Stimulated activated CD4-positive, alpha-beta T cell treated with anti-CD3 and anti-CD28 coated beads, Interleukin-15, amount 100 ng/mL, for 48 hours (primary cell): ENCODE results near the gene TAF1B.

ENCODE experiments used
- DNase-seq, 2 donors: peaks; one replicate each; pipeline ENCODE4 v3.0.0-alpha.2; 2020; ENCODE audit warnings: low read depth in 2 of 2

The TAF1B gene

DNA sequence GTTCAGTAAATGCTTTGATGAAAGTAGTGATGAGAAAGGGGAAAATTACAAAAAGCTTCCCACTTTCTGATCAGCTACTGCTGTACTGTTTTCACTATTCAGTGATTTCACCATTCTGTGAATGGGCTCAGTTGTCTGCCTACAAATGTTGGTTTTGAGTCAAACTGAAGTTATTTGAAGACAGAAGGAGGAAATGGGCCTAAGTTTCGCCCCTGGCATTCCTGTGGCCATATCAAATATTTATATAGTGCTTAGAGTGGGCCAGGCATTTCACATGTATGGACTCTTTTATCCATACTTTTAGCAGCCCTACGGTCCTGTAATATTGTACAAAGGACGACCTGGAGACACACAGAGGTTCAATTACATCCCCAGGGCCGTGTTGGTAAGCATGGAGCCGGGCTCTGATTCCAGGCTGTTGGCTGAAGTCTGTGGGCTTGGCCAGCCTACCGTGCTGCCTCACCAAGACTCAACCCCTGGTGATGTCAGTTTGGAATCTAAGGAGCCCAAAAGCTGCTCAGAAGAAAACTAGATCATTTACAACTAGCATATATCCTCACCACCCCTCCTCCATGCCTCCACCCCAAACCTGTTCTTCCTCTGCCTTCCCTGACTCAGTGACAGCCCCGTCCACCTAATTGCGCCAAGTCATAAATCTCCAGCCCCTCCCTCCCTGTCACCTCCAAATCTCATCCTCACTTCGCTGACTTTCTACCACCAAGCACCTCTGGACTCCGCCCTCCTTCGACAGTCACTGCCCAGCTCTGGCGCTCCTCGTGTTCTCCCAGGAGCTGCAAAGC is 98.1 kb downstream of the TAF1B start:
- DNase-seq: no peak

DNA sequence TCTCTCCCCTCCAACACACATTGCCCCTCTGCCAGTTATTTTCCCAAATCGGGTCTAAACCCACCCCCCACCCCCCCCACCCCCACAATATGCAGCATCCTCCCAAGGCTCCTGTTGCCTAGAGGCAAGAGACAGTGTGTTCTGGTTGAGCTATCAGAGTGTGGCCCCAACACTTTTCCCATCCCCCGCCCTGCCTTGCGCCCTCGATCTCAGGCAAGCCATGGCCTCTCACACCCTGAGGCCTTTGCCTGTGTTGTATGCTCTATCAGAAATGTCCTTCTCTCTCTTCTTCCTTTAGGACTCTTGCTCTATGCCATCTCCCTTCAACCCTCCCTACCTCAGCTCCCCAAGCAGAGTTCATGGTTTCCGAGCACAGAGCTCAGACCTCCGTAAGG is 98.7 kb downstream of the TAF1B start:
- no peak for DNase-seq

DNA sequence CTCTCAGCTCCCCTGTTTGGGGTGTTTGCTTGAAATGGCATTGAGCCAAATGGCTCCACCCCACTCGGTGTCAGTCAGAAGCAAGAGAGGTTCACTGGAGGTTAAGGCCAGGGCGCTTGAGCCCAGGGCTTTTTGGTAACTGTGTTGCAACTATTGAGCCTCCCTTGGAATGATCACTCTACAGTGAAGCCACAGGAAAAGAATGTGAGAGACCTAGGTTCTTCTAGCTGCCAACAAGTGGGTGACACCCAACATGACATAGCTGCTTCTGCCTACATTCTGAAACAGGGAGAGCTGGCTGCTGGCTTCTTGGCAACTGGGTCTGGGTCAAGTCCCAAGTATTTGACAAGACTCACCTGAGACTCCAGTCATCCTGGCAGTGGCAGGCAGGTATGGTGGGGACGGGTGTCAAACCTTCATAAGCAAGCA is 101.1 kb downstream of the TAF1B start:
- no peak for DNase-seq

DNA sequence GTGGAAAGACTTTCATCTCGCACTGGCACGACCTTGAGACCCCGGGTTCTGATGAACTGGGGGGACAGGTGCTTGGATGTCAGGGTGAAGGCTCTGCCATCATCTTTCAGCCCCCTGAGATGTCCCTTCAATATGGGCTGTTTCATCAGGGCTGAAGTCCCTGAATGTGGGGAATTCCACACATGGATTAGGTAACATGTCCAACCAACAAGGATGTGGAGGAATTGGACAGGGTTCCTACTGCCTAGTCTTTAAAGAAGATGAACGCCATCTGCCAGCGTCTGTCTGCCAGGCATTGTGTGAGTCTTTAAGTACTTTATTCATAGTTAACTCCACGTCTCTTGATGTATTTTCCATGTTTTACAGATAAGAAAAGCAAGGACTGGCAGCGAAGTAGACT is 102.3 kb downstream of the TAF1B start:
- DNase-seq: no peak

DNA sequence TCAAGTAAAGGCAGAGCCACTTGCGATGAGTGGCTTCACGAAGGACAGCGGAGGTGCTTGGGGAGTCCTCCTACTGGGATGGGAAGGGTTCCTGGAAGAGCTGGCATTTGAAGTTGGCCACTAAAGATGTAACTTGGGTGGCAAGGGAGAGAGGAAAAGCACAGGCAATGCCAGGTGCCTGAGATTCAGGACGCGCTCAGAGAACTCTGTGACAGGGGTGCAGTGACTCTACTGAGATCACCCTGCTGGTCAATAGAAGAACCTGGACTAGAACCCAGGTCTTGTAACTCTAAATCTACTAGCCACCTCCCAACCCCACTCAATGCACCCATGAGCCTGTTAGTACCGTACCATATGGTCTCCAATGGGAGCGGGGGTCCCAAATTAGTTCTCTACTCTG is 102.8 kb downstream of the TAF1B start:
- DNase-seq: no peak

DNA sequence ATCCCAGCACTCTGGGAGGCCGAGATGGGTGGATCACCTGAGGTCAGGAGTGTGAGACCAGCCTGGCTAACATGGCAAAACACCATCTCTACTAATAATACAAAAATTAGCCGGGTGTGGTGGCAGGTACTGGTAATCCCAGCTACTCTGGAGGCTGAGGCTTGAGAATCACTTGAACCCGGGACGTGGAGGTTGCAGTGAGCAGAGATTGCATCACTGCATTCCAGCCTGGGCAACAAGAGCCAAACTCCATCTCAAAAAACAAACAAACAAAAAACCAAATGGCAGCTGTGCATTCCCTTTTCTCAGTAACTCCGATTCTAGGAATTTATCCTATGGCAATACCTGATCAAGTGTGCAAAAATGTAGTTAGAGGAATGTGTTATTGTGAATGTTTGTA is 103.5 kb downstream of the TAF1B start:
- DNase-seq: no peak

DNA sequence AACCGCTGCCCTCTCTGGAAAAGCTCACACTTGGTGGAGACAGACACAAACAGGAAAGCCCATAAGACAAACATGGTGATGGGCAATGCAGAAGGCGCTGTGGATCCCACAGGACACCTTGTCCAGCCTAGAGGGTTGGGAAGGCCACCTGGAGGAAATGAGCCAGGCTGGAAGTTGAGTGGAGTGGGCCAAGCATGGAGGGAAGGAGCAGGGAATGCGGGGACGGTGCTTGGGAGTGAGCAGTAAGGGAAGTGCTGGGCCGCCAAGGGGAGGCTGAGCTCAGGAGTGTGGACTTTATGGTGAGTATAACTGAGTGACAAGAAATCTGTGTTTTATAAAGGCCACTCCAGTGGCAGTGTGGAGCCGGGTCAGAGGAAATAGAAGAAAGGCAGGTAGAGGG is 105.4 kb downstream of the TAF1B start:
- DNase-seq: no peak

DNA sequence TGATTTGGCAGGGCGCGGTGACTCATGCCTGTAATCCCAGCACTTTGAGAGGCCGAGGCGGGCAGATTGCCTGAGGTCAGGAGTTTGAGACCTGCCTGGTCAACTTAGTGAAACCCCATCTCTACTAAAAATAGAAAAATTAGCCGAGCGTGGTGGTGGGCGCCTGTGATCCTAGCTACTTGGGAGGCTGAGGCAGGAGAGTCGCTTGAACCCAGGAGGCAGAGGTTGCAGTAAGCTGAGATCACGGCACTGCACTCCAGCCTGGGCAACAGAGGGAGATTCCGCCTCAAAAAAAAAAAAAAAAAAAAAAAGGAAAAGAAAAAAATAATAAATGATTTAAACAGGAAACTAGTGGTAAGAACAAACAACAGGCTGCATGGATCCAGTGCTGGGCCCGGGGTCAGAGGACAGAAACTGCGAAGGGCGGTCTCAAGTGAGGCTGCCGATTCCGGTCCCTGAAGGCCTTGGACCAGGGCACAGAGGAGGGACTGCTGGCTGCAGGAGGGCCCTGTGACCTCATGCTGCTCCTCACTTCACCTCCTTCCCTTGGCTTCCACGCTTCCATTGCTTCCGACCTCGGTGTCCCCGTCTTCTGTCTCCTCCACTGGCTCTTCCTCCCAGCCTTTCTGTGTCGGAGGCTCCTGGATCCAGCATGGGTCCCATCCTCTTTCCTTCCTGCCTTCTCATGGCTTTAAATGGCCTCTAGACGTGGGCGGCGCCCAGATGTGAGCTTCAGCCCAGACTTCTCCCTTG is 106.1 kb downstream of the TAF1B start:
- no peak for DNase-seq

DNA sequence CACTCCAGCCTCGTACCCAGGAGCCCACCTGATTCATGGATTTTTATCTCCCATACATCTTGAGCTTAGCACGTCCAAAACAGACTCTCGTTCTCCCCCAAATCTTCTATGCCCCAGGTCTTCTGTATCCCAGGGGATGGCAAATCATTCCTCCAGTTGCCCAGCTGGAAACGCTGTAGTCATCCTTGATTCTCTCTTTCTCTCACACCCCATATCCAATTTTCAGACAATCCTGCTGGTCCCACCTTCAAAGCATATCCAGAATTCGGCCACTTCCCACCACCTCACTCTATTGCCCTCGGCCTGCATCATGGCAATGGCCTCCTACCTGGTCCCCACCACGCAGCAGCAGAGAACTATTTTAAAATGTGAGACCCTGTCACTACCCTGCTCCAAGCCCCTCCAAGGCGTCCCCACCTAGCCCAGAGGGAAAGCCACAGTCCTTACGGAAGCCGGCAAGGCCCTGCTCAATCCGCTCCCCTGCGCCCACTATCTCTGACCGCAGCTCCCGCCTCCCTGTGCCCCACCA is 106.8 kb downstream of the TAF1B start:
- no peak for DNase-seq

DNA sequence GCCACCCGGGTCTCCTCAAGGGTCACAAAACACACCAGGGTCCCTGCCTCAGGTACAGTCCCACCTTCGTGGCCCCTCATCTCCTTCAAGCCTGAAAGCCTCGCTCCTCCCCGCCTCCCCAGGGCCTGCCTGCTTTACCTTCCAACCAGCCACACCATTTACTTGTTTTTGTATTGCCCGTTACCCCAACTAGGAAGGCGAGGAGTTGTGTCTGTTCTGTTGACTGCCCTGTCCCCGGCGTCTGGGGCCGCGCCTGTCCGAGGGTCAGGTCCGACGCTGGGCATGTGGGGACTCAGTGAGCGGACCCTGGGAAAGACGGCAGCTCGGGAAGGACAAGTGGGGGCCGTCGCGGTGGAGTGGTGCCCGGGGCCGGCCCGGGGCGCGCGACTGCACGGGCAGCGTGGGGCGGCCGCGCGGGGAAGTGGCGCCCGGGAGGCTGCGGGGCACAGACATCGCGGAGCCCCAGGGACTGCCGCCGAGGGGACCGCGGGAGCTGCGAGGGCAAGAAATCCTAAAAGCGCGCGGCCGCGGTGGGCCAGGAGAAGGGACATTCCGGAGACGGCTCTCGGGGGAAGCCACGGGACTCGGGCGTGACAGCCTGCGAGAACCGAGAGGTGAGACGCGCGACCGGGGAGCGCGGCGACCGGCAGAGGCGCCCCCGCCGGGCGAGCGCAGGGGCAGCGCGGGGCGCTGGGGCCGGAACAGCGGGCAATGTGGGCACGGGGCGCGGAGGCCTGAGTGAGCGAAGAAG is 107.4 kb downstream of the TAF1B start:
- DNase-seq: no peak

DNA sequence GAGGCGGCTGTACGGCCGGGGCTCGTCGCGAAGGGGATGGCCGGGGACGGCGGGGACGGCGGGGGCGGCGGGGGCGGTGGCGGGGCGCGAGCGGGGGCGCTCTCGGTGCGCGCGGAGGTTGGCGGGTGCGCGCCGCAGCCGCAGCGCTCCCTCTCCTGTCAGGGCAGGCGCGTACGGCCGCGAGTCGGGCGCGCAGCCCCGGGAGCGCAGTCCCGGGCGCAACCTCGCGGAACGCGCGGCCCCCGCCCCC is 107.9 kb downstream of the TAF1B start:
- DNase-seq: no peak

DNA sequence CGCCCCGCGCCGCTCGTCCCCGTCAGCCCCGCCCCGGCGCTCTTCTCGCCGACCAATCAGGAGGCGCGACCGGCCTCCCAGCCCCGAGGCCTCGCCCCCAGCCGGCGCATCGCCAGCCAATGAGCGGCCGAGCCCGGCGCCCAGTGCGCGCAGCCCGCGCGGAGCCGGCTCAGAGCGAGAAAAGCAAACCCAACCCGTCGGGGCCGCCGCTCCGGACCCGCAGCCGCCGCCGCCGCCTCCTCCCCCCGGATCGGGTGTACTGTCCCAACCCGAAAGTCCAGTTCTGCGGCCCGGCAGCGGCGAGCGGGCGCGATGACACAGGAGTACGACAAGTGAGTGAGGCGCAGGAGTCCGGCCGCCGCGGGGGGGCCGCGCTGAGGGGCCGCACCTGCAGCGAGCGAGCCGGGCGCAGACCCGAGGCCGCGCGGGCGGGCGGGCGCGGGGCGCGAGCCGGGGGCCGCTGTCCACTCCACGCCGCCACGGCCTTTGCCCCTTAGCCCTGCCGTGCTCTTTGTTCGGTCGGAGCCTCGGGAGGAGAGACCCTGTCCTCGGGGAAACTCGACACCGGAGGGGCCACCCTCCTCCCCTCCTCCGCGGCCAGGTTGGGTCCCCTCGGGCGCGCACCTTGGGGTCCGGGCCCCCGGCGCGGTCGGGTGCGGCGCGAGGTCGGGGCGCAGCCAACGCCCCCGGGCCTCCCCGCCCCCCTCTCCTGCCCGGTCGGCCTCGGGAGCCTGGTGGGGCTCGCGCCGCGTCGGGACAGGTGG is 108.4 kb downstream of the TAF1B start, which contains the start of gene GRHL1:
GRHL1 (plus strand) TSS at position 172 of the 764 bp plus-strand sequence; CDS start at position 313, 141 bp downstream.
- DNase-seq: peak; percentile 75 to 88

DNA sequence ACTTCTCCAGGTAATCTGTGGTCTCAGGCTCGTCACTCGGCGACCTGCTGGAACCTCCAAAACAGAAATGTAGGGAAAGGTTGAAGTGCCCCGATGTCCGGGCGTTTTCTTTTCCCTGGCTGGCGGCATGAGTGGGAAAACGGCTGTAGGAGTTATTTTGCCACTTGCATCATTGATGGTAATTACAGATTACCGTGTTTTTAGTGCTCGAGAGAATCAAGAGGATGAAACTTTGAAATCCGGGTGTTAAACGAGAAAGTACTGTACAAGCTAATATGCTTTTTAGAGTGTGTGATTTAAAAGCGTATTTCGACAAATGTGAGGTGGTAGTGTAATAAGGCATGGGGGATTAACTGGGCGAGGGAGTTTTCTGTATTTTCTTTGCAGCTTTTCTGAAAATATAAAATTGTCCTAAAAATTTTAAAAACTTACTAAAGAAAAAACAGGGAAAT is 109.0 kb downstream of the TAF1B start:
- DNase-seq: no peak

DNA sequence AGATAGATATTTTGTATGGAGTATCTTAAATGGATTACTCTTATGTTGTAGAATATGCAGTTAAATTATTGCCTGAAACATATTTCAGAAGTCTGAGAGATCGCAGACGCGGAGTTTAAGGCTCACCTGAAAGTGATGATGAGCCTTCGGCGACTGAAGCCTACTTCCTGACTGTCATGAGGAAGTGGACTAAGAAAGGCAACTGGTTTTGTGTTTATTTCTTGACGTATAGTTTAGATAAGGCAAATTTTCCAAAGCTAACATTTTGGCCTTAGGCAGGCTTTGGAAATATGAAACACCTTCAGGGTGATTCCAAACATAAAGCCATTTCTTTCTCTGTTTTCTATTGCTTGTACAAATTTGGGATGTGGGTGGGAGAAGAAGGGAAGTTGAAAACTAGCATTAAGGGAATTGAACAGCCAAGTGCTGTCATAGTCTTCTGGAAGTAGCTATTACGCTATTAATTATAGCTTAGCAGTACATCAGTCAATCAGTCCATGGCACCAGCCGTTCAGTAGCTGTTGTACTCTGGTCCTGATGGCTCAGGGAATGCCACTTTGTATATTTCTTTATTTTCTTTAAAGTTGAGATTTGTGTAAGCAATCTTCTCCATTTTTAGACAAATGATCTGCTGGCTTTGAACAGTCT is 109.7 kb downstream of the TAF1B start:
- no peak for DNase-seq

DNA sequence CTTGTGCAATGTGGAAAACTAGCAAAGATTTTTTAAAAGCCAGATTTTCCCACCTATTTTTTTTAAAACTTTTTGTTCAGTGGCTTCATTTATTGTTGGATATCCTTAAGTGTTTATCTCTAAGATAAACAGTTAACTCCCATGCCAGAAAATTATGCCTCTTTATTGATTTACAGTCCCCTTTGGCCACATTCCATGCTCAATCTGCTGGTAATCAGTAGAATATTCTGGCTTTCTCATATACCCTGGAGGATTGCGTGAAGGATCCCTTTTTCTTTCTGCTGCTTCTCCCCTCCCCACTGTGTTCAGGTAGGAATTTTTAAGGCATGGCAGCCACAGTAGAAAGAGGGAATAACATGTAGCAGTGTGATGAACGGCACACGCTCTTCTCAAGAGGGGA is 110.9 kb downstream of the TAF1B start:
- DNase-seq: no peak

DNA sequence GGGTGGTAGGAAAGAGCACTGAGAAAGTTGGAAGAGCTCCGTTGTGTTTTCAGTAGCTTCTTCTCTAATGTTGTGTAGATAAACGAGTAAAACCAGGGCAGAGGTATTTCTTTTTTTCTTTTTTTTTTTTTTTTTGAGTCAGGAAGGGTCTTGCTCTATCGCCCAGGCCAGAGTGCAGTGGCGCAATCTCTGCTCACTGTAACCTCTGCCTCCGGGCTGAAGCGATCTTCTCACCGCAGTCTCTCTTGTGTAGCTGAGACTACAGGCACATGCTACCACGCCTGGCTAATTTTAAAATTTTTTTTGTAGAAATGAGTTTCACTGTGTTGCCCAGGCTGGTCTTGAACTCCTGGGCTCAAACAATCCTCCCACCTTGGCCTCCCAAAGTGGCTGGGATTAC is 114.8 kb downstream of the TAF1B start:
- DNase-seq: no peak

DNA sequence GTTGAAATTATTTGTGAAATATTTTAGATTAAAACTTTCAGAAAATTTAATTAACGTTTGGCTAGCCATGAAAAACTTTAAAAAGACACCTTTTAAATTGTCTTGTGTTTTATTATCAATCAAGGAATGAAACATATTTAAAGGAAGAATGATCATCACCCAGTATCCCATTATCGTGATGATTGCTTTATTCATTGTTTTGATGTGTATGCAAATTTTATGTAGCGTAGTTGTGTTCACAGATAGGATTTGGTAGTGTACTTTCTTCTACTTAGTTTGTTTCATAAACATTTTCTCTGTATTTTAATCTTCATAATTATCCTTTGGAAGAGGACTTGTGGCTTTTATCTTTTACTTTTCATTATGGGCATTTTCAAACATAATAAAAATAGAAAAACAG is 116.0 kb downstream of the TAF1B start:
- DNase-seq: no peak

DNA sequence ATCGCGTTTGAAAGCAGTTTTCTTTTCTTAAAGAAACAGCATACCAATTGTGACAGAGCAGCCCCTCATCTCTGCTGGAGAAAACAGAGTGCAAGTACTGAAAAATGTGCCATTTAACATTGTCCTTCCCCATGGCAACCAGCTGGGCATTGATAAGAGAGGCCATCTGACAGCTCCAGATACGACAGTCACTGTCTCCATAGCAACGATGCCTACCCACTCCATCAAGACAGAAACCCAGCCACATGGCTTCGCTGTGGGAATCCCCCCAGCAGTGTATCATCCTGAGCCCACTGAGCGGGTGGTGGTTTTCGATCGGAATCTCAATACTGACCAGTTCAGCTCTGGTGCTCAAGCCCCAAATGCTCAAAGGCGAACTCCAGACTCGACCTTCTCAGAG is 117.7 kb downstream of the TAF1B start:
- DNase-seq: no peak

DNA sequence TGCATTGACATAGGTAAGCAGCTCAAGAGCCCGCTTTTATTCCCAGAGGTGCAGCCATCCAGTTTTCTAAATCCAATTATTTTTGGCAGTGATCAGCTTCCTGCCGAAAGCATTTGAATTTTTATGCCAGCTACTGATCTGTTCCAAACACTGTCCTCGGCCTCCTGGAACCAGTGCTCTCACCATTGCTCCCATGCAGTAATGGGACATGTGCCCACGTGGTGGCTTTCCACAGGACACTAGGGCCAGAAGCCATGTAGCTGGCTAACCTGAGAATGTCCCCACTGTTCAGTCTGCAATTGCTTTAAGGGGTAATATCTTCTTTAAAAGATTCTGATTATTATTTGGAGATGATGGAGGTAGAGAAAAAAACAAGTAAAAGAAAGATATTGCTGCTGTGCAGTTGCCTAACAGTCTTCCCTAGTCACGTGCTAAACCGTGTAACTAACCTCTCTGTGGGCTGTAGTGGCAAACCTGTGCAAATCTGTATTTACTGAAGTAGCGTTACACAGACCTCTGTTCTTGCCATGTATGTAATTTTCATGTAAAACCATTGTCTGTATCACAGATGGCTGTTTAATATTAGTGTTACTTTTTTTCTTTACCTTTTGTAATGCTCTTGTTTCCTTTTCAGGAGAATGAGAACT is 121.2 kb downstream of the TAF1B start:
- no peak for DNase-seq

DNA sequence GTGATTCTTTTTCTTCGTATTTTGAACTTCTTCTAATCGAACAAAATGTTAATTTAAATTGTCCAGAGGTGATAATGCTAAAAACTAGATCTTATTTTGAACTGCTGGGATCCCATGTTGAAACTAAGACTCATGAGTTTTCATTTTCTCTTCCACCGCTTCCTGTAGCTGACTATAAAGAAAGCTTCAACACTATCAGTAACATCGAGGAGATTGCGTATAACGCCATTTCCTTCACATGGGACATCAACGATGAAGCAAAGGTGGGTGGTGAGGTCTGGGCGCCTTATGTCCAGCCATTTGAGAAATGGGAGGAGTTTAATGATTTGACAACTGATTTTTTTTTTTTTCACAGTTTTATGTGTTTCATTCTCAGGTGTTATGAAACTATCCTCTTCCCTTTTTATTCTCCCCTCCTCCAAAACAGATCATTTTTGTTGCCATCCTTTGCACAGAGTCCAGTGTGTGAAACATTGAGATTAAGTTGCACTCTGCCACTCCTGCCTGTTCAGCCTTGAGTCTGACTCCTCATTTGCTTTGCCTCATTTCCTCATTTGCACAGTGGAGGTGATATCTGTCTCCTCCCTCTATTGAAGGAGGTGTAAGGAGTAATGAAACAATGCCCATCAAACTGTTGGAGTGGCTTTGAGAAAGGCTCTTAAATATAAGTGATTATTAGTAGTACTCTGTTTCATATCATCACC is 122.0 kb downstream of the TAF1B start:
- DNase-seq: no peak
